SKM-1 (cell line): Measurements from ENCODE around the gene UHRF2.
"Not testable (repeated sequence)": the region's sequence is repeated elsewhere in the genome, so short reads cannot be mapped to it uniquely, and the experiment has no call there.

Experiments
- DNase-seq: peaks from one replicate; lab custom pipeline; 2025; ENCODE audit not compliant: unreplicated experiment; lab: John Stamatoyannopoulos, UW

The UHRF2 gene

DNA sequence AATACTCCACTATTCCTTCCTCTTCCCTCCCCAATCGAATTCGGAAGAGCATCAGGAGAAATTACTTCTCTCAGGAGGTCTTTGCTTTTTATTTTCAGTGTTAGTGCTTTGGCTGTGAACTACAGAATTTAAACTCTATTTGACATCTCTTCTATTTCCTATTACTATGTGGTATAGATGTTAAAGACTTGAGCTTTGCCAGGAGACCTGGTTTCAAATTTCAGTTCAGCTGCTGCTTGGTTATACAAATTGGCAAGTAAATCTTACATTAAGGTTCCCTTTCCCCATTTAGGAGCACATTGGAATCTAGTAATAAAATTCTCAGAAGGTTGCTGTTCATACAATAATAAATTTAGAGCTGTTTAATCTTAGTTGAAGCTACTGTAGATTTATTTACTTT lies 13.1 kb downstream of the UHRF2 start:
- DNase-seq = no peak

DNA sequence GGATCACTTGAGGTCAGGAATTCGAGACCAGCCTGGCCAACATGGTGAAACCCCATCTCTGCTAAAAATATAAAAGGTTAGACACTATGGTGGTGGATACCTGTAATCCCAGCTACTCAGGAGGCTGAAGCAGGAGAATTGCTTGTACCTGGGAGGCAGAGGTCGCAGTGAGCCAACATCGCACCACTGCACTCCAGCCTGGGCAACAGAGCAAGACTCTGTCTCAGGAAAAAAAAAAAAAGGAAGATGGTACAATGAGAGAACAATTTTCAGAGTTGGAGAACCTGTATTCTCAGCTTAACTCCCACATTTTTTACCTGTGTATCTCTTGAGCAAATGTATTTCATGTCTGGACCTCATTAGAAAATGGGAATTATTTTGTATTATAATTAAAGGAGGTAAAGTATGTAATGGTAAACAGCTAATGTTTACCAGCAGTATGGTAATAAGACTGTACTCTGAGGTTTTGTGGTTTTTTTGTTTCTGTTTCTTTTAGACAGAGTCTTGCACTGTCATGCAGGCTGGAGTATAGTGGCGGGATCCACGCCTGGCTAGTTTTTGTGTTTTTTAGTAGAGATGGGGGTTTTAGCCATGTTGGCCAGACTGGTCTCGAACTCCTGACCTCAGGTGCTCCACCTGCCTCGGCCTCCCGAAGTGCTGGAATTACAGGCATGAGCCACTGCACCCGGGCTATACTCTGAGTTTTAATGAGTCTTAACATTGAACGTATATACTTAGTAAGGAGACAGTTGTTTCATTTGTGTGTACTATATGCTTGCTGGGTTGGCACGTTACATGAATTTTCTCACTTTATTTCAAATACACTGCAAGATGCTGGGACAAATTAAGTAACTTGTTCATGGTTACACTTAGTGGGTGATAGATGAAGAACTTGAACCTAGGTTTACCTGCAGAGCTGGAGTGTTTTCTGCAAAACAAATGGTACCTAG lies 16.2 kb downstream of the UHRF2 start:
- no peak for DNase-seq

GRCh38 chr9:6431038-6431437 lies 18.0 kb downstream of the UHRF2 start:
- no peak for DNase-seq

- no peak for DNase-seq
Measured at GRCh38 chr9:6433410-6433809, 20.4 kb downstream of the UHRF2 start.

DNA sequence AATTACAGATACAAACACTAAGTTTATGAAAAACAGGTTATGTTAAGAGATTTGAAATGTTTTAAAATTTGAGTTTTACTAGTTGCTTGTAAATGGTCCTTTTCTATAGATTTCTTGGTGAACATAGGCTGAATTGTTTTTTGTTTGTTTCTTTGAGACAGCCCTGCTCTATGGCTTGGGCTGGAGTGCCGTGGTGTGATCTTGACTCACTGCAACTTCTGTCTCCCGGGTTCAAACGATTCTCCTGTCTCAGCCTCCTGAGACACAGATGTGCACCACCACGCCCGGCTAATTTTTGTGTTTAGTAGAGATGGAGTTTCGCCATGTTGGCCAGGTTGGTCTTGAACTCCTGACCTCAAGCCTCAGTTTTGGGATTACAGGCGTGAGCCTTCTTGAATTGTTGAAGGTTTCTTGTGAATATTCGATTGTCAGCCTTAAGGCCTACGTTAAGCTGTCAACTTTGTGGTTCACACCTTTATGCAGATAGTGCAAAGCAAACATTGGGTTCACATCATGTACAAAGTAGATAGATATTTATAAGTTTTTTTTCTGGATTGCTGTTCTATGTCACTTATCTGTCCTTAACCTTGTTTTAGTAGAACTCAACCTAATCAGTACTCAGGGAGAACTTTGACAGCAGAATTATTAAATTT lies 26.2 kb downstream of the UHRF2 start:
- no peak for DNase-seq

GRCh38 chr9:6440405-6440804 lies 27.4 kb downstream of the UHRF2 start:
- DNase-seq = no peak

- DNase-seq = no peak
Measured at GRCh38 chr9:6441269-6441668, 28.3 kb downstream of the UHRF2 start.

DNA sequence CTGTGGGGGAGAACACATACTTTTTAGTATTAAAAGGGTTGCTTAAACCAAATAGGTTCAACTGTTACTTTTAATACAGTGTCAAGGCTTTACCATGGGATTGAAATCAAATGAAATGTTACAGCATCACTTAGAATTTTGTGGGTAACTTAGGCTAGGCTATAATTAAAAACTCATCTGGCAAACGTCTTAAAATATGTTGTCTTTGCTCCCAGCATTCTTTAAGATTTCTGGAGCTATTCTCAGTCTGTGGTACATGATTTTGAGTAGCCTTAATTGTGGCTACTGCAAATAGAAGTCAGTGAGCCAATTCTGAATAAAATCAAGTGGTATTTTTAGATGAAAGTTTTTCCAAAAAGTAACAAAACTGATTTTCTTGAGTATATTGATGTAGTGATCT lies 30.7 kb downstream of the UHRF2 start:
- no peak for DNase-seq

- peak; percentile 22 for DNase-seq
Measured at GRCh38 chr9:6444128-6444527, 31.1 kb downstream of the UHRF2 start.

GRCh38 chr9:6449086-6449485 lies 36.1 kb downstream of the UHRF2 start:
- DNase-seq = no peak

GRCh38 chr9:6449645-6450044 lies 36.6 kb downstream of the UHRF2 start:
- no peak for DNase-seq

- no peak for DNase-seq
Measured at GRCh38 chr9:6450641-6451375, 37.8 kb downstream of the UHRF2 start.

GRCh38 chr9:6455292-6455691 lies 42.3 kb downstream of the UHRF2 start:
- not testable (repeated sequence) for DNase-seq

DNA sequence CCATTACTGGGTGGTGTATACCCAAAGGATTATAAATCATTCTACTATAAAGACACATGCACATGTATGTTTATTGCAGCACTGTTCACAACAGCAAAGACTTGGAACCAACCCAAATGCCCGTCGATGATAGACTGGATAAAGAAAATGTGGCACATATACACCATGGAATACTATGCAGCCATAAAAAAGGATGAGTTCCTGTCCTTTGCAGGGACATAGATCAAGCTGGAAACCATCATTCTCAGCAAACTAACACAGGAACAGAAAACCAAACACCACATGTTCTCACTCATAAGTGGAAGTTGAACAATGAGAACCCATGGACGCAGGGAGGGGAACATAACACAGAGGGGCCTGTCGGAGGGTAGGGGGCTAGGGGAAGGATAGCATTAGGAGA lies 45.7 kb downstream of the UHRF2 start:
- DNase-seq = not testable (repeated sequence)

DNA sequence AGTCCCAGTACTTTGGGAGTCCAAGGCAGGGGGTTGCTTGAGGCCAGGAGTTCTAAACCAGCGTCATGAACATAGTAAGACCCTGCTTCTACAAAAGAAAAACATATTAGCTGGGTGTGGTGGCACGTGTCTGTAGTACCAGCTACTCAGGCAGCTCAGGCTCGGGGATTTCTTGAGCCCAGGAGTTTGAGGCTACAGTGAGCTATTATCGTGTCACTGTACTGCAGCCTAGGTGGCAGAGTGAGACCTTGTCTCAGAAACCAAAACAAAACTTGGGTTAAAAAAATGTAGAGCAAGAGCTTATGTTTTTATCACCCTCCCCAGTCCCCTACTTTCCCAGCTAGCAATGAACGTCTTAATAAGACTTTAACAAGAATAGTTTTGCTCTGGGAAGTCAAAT lies 46.7 kb downstream of the UHRF2 start:
- no peak for DNase-seq

- no peak for DNase-seq
Measured at GRCh38 chr9:6460189-6460768, 47.3 kb downstream of the UHRF2 start.

DNA sequence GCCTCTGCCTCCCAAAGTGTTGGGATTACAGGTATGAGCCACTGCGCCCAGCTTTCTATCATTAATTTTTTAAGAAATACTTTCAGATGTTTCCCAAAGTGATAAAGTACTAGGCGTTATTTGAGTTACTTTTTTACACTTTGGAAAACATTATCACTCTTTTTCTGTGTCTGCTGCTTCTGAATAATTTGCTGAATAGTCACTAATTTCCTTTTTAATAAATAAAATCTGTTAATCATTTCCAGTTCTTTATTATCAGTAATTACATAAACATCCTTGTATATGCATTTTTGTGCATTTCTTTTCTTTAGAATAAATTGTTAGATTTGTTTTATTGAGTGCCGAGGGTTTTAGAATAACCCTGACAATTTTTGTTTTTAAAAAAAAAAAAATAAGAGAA lies 48.6 kb downstream of the UHRF2 start:
- no peak for DNase-seq

DNA sequence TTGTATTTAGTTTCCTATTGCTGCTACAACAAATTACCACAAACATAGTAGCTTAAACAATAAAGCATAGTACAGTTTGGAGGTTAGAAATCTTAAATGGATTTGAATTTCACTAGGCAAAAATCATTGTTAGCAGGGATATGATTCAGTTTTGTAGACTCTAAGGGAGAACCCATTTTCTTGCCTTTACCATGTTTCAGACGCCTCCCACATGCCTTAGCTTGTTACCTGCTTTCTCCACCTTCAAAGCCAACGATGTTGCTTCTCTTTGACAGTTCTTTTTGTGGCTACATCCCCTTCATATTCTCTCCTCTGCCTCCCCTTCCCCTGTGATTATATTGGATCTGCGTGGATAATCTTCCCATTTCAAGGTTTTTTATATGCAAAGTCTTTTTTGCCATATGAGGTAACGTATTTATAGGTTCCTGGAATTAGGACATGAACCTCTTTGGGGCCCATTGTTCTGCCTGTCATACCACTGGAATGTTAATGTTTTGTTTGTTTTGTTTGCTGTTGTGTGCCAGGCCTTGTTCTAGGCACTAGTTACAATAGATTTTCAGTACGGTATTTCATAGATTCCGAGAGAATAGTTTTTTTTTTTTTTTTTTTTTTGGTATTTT lies 54.1 kb downstream of the UHRF2 start:
- no peak for DNase-seq

DNA sequence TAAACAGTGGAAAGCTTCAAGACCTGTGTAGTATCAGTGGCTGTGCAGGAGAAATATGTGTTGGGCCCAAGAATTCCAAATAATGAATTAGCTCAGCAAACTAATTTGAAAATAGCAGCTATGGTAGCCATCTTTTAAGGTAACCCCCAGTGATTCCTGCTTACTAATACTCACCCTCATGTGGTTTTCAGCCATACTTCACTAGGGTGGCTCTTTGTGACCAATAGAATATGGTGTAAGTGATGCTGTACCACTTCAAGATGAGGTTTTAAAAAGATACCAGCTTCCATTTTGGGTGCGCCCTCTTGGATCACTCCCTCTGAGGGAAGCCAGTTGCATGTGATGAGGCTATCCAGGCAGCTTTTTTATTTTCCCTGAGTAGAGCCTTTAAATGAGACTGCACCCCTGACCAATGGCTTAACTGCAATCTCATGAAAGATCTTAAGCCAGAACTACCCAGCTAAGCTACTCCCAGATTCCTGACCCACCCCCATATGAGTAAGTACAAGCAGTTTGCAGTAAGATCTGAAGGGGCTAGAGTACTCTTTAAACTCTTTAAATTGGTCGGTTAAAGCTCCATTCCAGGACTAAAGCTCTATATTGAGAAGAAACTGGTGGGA lies 58.3 kb downstream of the UHRF2 start:
- DNase-seq = no peak

GRCh38 chr9:6473151-6473550 lies 60.2 kb downstream of the UHRF2 start:
- no peak for DNase-seq
